Measurements from ENCODE around the gene GPR42. TPM values are rescaled to one million over a fixed set of nuclear protein-coding genes. Genes with fewer than 3 reads are reported as not detected.

Gene GPR42
- total RNA-seq, 1 donor from 2014 or later = not detected

DNA sequence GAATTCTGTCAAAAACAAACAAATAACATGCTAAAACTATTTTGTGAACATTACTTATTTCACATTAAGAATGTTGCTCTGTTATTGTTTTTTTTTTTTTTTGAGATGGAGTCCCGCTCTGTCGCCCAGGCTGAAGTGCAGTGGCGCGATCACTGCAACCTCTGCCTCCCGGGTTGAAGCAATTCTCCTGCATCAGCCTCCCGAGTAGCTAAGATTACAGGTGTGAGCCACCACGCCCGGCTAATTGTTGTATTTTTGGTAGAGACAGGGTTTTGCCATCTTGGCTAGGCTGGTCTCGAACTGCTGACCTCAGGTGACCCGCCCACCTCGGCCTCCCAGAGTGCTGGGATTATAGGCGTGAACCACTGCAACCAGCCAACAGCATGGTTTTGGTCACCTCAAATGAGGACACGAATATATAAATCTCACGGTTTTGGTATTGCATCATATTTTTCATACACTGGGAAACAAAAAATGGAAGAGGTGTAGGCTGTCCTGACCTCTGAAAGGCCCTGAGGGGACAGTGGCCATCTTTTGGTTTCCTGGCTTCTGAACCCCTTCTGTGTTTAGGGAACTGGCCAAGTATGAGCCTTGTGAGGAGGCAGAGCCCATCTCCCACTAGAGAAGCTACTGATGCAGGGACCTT lies 25.5 kb downstream of the GPR42 start:
- TF ChIP-seq CTCF (IDR thresholded peaks at IDR 0.05) = no peak
- DNase-seq = no peak
- ATAC-seq = no peak
- no peaks in the 10 kb centered on the region for H3K36me3 ChIP-seq
- peaks cover 5% of the 10 kb centered on the region for H3K4me1 ChIP-seq
- no peaks in the 10 kb centered on the region for H3K27me3 ChIP-seq
- H3K27ac ChIP-seq = no peak overlapping the region
- no peak overlapping the region for H3K4me3 ChIP-seq
- intact Hi-C loops (cut with DNase I) = no loop called here
- no peaks in the 10 kb centered on the region for H3K9me3 ChIP-seq

GRCh38 chr19:35397064-35397463 lies 26.2 kb downstream of the GPR42 start:
- ATAC-seq (no peak), DNase-seq (no peak)
- Histone ChIP-seq H3K4me3 (no peak overlapping the region), H3K9me3 (no peaks in the 10 kb centered on the region), H3K4me1 (peaks cover 5% of the 10 kb centered on the region), H3K27ac (no peak overlapping the region), H3K36me3 (no peaks in the 10 kb centered on the region), H3K27me3 (no peaks in the 10 kb centered on the region)
- intact Hi-C loops (cut with DNase I) = no loop called here
- TF ChIP-seq CTCF (IDR thresholded peaks at IDR 0.05) = no peak

- no peak for ATAC-seq
- H3K27me3 ChIP-seq = no peaks in the 10 kb centered on the region
- no peaks in the 10 kb centered on the region for H3K9me3 ChIP-seq
- H3K4me1 ChIP-seq = peaks cover 5% of the 10 kb centered on the region
- H3K36me3 ChIP-seq = no peaks in the 10 kb centered on the region
- H3K27ac ChIP-seq = no peak overlapping the region
- DNase-seq = no peak
- no peak overlapping the region for H3K4me3 ChIP-seq
- no peak for TF ChIP-seq CTCF (IDR thresholded peaks at IDR 0.05)
- intact Hi-C loops (cut with DNase I) = no loop called here
Measured at GRCh38 chr19:35398570-35398969, 27.7 kb downstream of the GPR42 start.

DNA sequence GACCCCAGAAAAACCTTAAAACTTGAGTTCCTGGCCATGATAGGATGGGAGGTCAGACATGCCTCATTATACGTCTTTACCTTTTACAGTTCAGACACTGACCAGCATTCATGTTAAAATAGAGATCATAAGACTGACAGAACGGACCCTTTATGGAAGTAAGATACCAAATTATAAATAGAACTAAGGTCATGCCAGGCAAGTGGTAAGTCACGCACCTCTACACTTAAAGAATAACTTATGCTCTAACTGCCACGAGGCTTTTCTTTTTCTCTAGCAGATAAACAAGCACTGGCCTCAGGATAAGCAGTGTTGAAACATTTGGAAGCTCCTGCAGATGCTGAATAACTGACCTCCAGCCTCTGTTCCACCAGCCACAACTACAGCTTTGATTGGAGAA lies 28.4 kb downstream of the GPR42 start:
- ATAC-seq = no peak
- H3K36me3 ChIP-seq = no peaks in the 10 kb centered on the region

DNA sequence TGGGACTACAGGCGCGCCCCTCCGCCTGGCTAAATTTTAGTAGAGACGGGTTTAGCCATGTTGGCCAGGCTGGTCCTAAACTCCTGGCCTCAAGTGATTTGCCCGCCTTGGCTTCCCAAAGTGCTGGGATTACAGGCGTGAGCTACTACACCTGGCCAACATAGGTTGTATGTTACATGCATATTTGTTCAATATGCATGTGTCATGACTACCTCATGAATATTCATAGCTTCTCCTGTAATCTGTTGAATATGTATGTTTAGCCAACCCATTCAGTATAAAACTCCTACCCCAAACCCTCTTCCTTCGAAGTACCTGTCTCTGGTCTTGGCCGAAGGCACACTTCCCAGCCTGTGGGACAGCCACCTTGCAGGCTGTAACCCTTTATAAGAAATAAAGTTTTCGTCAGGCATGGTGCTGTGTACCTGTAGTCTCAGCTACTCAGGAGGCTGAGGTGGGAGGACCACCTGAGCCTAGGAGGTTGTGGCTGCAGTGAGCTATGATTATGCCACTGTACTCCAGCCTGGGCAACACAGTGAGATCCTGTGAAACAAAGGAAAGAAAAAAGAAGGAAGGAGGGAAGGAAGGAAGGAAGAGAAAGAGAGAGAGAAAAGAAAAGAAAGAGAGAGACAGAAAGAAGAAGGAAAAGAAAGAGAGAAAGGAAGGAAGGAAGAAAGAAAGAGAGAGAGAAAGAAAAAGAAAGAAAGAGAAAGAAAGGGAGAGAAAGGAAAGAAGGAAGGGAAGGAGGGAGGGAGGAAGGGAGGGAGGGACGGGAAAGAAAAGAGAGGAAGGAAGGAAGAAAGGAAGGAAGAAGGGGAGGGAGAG lies 29.3 kb downstream of the GPR42 start:
- Histone ChIP-seq H3K9me3 (no peaks in the 10 kb centered on the region), H3K27ac (no peak overlapping the region), H3K27me3 (no peaks in the 10 kb centered on the region), H3K4me1 (peaks cover 5% of the 10 kb centered on the region), H3K36me3 (no peaks in the 10 kb centered on the region), H3K4me3 (no peak overlapping the region)
- ATAC-seq = no peak
- TF ChIP-seq CTCF (IDR thresholded peaks at IDR 0.05) = no peak
- DNase-seq = no peak
- intact Hi-C loops (cut with DNase I) = no loop called here

More for the DNA sequence above, 28.4 kb downstream of the GPR42 start:
- H3K9me3 ChIP-seq = no peaks in the 10 kb centered on the region
- intact Hi-C loops (cut with DNase I) = no loop called here
- no peaks in the 10 kb centered on the region for H3K27me3 ChIP-seq
- DNase-seq = no peak
- TF ChIP-seq CTCF (IDR thresholded peaks at IDR 0.05) = no peak
- H3K4me1 ChIP-seq = peaks cover 5% of the 10 kb centered on the region
- no peak overlapping the region for H3K27ac ChIP-seq
- H3K4me3 ChIP-seq = no peak overlapping the region
